Brain microvascular endothelial cell (primary cell): Measurements from ENCODE around the gene SMIM12.
A peak's percentile ranks its signal among the peaks of the same experiment; 100 is the strongest.

ENCODE experiments used
- DNase-seq: peaks from one replicate; pipeline ENCODE4 v3.0.0-alpha.2; 2020
- H3K27ac ChIP-seq: fragments of 250-450 bp; sonication (Bioruptor Pico); 2 replicates; pipeline ENCODE4 v1.5.1; 2020; ENCODE audit warnings: mild to moderate bottlenecking, moderate library complexity
- H3K27me3 ChIP-seq: fragments of 250-450 bp; sonication (Bioruptor Pico); replicated peaks from 2 replicates; pipeline ENCODE4 v1.5.1; 2020; ENCODE audit warnings: mild to moderate bottlenecking
- H3K36me3 ChIP-seq: fragments of 250-450 bp; sonication (Bioruptor Pico); replicated peaks from 2 replicates; pipeline ENCODE4 v1.5.1; 2020; ENCODE audit warnings: mild to moderate bottlenecking
- H3K4me3 ChIP-seq: 2 replicates; pipeline ENCODE4 v1.5.1; 2011; ENCODE audit warnings: low read depth, mild to moderate bottlenecking, control low read depth, low read length, moderate library complexity
- in situ Hi-C: cut with HindIII; loops from 2 replicates; pipeline ENCODE4 v1.10.0; 2017; ENCODE audit warnings: low sequenced_read_pairs, low pct_ligation_motif_present
- TF ChIP-seq, protein P1 (sequence below): IDR thresholded peaks from 2 replicates; pipeline ENCODE4 v1.5.1; 2011; ENCODE audit warnings: low read depth, mild to moderate bottlenecking, moderate library complexity, low read length, control low read depth, inconsistent platforms; ENCODE audit errors: missing control alignments

The SMIM12 gene

GRCh38 chr1:34884961-34885360, 25.4 kb upstream of the SMIM12 start:
- Histone ChIP-seq H3K27me3 (peaks cover 21% of the 10 kb centered on the region), H3K36me3 (no peaks in the 10 kb centered on the region), H3K4me3 (no peak overlapping the region), H3K27ac (no peak overlapping the region)
- no peak for DNase-seq
- in situ Hi-C loops, result no loop called here
- TF ChIP-seq, protein P1, sequence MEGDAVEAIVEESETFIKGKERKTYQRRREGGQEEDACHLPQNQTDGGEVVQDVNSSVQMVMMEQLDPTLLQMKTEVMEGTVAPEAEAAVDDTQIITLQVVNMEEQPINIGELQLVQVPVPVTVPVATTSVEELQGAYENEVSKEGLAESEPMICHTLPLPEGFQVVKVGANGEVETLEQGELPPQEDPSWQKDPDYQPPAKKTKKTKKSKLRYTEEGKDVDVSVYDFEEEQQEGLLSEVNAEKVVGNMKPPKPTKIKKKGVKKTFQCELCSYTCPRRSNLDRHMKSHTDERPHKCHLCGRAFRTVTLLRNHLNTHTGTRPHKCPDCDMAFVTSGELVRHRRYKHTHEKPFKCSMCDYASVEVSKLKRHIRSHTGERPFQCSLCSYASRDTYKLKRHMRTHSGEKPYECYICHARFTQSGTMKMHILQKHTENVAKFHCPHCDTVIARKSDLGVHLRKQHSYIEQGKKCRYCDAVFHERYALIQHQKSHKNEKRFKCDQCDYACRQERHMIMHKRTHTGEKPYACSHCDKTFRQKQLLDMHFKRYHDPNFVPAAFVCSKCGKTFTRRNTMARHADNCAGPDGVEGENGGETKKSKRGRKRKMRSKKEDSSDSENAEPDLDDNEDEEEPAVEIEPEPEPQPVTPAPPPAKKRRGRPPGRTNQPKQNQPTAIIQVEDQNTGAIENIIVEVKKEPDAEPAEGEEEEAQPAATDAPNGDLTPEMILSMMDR, result peak; percentile 15

- no peak for DNase-seq
- TF ChIP-seq, protein P1, result no peak
- in situ Hi-C loops, result no loop called here
- H3K27me3 ChIP-seq, result peaks cover 21% of the 10 kb centered on the region
- no peak overlapping the region for H3K27ac ChIP-seq
- H3K36me3 ChIP-seq, result no peaks in the 10 kb centered on the region
- H3K4me3 ChIP-seq, result no peak overlapping the region
Measured at GRCh38 chr1:34884536-34884935, 25.0 kb upstream of the SMIM12 start.

DNA sequence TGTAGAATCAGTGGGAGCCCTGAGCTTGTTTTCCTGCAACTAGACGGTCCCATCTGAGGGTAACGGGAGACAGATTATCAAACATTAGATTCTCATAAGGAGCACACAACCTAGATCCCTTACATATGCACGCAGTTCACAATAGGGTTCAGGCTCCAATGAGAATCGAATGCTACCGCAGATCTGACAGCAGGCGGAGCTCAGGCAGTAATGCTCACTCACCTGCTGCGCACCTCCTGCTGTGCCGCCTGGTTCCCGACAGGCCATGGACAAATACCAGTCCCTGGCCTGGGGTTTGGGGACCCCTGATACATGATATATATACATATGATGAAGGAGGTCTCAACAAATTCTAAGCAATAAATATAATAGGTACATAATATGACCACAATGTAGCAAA, 19.7 kb upstream of the SMIM12 start:
- peaks cover 8% of the 10 kb centered on the region for H3K27me3 ChIP-seq
- TF ChIP-seq, protein P1, result no peak
- H3K4me3 ChIP-seq, result no peak overlapping the region
- no peaks in the 10 kb centered on the region for H3K36me3 ChIP-seq
- no peak for DNase-seq
- in situ Hi-C loops, result no loop called here
- H3K27ac ChIP-seq, result no peak overlapping the region

- Histone ChIP-seq H3K27ac (no peak overlapping the region), H3K27me3 (peaks cover 8% of the 10 kb centered on the region), H3K36me3 (no peaks in the 10 kb centered on the region), H3K4me3 (no peak overlapping the region)
- in situ Hi-C loops, result no loop called here
- TF ChIP-seq, protein P1, result no peak
- no peak for DNase-seq
Measured at GRCh38 chr1:34876406-34876805, 16.9 kb upstream of the SMIM12 start.

DNA sequence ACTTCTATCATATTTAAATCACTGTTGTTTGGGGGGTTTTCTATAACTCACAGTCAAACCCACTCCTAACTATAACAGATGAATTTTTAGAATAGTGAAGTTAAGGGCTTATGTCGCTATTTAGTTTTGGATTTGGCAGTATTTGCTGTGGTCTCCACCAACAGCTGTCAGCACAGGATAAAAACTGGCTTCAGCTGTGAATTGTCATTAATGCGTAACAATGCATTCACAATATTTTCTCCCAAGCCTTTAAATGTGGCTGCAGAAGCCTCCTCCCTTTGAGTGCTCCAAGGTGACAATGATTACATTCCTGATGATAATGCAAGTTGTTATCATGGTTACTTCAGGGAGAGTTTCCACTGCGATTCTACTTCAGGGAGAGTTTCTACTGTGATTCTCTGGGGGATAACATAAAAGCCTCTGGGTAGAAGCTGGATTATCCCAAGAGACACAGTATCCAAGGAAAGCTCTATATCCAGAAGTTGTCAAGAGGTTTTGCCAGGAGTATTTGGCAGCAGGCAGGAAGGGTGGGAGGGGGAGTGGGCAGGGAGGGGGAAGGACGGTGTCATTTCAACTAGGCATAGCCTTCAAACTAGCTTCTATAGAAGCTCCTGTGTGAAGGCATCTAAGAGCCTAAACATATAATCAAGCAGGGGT, 14.9 kb upstream of the SMIM12 start:
- peaks cover 11% of the 10 kb centered on the region for H3K27me3 ChIP-seq
- no peaks in the 10 kb centered on the region for H3K36me3 ChIP-seq

More for the DNA sequence above, 14.9 kb upstream of the SMIM12 start:
- in situ Hi-C loops, result no loop called here
- Histone ChIP-seq H3K4me3 (no peak overlapping the region), H3K27ac (no peak overlapping the region)
- no peak for DNase-seq
- TF ChIP-seq, protein P1, result no peak
